WERI-Rb-1 (cell line): ENCODE measurements around the gene FSTL5.

Experiments used
- DNase-seq: peaks from one replicate; pipeline ENCODE4 v3.0.0-alpha.2; 2020
- H3K27ac ChIP-seq: fragments of 250-450 bp; sonication (Bioruptor Pico); 2 replicates; pipeline ENCODE4 v1.5.1; 2020; ENCODE audit warnings: mild to moderate bottlenecking, moderate library complexity
- H3K27me3 ChIP-seq: fragments of 250-450 bp; sonication (Bioruptor Pico); 2 replicates; pipeline ENCODE4 v1.5.1; 2021; ENCODE audit warnings: mild to moderate bottlenecking, low read depth, moderate library complexity; ENCODE audit not compliant: insufficient read depth, severe bottlenecking
- H3K36me3 ChIP-seq: fragments of 250-450 bp; sonication (Bioruptor Pico); 2 replicates; pipeline ENCODE4 v1.5.1; 2020; ENCODE audit warnings: mild to moderate bottlenecking, moderate library complexity
- H3K4me3 ChIP-seq: 2 replicates; pipeline ENCODE4 v1.5.1; 2011; ENCODE audit warnings: low read depth, mild to moderate bottlenecking, control low read depth, low read length
- H3K9me3 ChIP-seq: fragments of 250-450 bp; sonication (Bioruptor Pico); 2 replicates; pipeline ENCODE4 v1.5.1; 2021; ENCODE audit warnings: mild to moderate bottlenecking, moderate library complexity; ENCODE audit not compliant: severe bottlenecking
- TF ChIP-seq, protein P1 (sequence below): IDR thresholded peaks from 2 replicates; pipeline ENCODE4 v1.5.1; 2011; ENCODE audit warnings: low read depth, mild to moderate bottlenecking, control low read depth, inconsistent platforms, low read length

Gene FSTL5

DNA sequence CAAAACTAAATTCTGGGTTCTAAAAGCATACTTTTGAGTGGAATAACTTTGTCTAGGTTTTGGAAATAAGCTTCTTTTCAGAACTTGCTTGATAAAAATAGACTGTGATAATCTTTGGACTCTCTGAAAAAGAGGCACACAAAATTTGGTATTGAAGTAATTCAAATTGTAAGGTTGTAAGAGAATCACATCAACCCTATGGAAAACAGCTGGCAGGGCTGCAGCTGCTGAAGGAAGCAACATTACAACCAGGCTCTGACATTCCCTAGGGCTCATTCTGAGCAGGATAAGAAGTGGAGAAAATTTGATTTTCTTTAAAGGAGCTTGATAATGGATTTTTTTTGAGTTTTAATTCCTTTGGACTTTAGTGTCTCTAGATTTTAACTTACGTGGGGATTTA lies 147.6 kb downstream of the FSTL5 start:
- no peaks in the 10 kb centered on the region for H3K27me3 ChIP-seq
- no peak for DNase-seq
- no peaks in the 10 kb centered on the region for H3K9me3 ChIP-seq
- no peak overlapping the region for H3K27ac ChIP-seq
- TF ChIP-seq, protein P1, sequence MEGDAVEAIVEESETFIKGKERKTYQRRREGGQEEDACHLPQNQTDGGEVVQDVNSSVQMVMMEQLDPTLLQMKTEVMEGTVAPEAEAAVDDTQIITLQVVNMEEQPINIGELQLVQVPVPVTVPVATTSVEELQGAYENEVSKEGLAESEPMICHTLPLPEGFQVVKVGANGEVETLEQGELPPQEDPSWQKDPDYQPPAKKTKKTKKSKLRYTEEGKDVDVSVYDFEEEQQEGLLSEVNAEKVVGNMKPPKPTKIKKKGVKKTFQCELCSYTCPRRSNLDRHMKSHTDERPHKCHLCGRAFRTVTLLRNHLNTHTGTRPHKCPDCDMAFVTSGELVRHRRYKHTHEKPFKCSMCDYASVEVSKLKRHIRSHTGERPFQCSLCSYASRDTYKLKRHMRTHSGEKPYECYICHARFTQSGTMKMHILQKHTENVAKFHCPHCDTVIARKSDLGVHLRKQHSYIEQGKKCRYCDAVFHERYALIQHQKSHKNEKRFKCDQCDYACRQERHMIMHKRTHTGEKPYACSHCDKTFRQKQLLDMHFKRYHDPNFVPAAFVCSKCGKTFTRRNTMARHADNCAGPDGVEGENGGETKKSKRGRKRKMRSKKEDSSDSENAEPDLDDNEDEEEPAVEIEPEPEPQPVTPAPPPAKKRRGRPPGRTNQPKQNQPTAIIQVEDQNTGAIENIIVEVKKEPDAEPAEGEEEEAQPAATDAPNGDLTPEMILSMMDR, result no peak
- no peak overlapping the region for H3K4me3 ChIP-seq
- no peaks in the 10 kb centered on the region for H3K36me3 ChIP-seq

DNA sequence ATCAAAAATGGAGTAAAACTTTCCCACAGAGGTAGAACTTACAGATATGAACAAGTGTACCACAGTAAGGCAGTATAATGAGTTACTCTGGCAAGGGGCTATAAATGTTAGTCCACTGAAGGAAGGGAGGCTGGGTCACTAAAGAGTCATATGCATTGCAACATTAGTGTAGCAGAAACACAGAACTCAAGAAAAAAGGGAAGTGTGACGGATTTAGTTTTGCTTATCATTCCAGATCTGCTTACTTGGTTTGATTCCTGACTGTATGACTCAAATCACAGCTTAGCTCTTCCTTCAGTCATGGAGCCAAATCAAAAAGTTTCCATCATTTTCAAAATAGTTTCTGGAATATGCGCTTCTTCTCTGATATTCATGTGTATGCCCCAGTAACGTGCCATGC lies 148.7 kb downstream of the FSTL5 start:
- H3K27ac ChIP-seq, result no peak overlapping the region
- TF ChIP-seq, protein P1, result no peak
- H3K36me3 ChIP-seq, result no peaks in the 10 kb centered on the region
- no peaks in the 10 kb centered on the region for H3K9me3 ChIP-seq
- no peaks in the 10 kb centered on the region for H3K27me3 ChIP-seq
- DNase-seq, result no peak
- H3K4me3 ChIP-seq, result no peak overlapping the region

DNA sequence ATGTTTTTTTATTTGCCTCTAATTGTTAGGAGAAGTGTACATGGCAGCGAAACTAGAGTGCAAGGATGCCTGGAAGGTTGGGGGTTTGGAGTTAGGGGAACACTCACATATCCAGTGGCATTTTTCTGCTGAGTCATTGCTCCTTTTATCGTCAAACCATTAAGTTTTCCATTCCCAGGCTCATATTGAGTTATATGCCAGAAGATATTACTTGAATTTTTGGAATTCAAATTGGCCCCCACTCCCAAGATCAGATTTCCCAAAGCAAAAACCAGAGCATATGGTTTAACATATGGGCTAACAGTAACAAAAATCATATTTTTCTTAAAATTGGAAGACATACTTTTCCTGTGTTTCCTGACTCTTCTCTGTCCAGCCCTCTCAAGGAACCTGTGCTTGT lies 152.7 kb downstream of the FSTL5 start:
- DNase-seq, result no peak
- Histone ChIP-seq H3K36me3 (no peaks in the 10 kb centered on the region), H3K9me3 (no peaks in the 10 kb centered on the region), H3K27ac (no peak overlapping the region), H3K27me3 (no peaks in the 10 kb centered on the region), H3K4me3 (no peak overlapping the region)
- TF ChIP-seq, protein P1, result no peak

DNA sequence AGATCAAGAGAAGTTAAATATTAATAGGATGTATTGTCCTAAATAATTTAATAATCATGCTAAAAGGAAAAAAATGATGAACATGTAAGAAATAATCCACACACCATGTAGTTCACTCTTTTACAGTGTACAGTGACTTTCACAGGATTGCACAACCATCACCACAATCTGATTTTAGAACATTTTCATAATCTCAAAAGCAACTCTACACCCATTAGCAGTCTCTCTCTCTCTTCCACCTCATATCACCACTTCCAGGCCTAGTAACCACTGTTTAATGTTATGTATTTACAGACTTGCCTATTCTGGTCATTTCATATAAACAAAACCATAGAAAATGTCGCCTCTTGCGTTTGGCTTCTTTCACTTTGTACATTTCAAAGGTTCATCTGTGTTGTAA lies 153.4 kb downstream of the FSTL5 start:
- TF ChIP-seq, protein P1, result no peak

DNA sequence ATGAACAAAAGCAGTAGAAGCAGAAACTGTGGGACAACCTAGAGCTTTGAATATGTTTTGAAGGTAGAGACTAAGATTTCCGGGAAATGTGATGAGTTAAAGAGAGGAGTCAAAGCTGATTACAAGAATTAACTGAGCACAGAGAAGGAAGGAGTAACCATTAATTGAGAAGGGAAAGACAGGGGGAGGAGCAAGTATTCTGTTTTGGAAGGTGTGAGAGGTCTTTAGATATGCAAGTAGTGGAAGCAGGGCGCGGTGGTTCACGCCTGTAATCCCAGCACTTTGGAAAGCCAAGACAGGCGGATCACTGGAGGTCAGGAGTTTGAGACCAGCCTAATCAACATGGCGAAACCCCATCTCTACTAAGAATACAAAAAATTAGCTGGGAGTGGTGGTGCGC lies 171.5 kb downstream of the FSTL5 start:
- Histone ChIP-seq H3K4me3 (no peak overlapping the region), H3K27me3 (no peaks in the 10 kb centered on the region), H3K27ac (no peak overlapping the region), H3K36me3 (no peaks in the 10 kb centered on the region; the same call in 1 of the 2 replicates), H3K9me3 (peaks cover 3% of the 10 kb centered on the region)
- no peak for DNase-seq
- TF ChIP-seq, protein P1, result no peak

More for the DNA sequence above, 153.4 kb downstream of the FSTL5 start:
- Histone ChIP-seq H3K36me3 (no peaks in the 10 kb centered on the region), H3K9me3 (no peaks in the 10 kb centered on the region), H3K27me3 (no peaks in the 10 kb centered on the region), H3K4me3 (no peak overlapping the region), H3K27ac (no peak overlapping the region)
- DNase-seq, result no peak

DNA sequence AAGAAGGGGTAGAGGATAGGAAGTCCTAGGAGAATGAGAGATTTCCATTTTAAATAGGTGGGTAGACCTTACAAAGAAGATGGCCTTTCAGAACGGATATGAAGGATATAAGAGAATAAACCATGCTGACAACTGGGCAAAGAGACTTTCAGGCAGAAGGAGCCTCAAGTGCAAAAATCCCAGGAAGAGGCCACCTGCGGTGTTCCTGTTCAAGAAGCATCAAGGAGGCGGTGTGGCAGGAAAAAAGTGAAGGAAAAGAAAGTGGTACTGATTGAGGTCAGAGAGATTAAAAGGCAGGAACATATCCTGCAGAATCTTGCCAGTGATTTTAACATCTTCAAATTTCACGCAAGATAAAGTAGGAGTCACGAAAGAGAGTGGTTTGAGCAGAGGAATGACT lies 172.0 kb downstream of the FSTL5 start:
- TF ChIP-seq, protein P1, result no peak
- no peaks in the 10 kb centered on the region for H3K27me3 ChIP-seq
- no peaks in the 10 kb centered on the region; the same call in 1 of the 2 replicates for H3K36me3 ChIP-seq
- peaks cover 3% of the 10 kb centered on the region for H3K9me3 ChIP-seq
- no peak for DNase-seq
- no peak overlapping the region for H3K27ac ChIP-seq
- no peak overlapping the region for H3K4me3 ChIP-seq
